Measurements from ENCODE around the gene SLC3A2. TPM values are rescaled to one million over a fixed set of nuclear protein-coding genes. Genes with fewer than 3 reads are reported as not detected.
"Not testable (repeated sequence)": the region's sequence is repeated elsewhere in the genome, so short reads cannot be mapped to it uniquely, and the experiment has no call there.

SLC3A2 gene
- polyA plus RNA-seq, 1 donor, result 43.3 TPM

DNA sequence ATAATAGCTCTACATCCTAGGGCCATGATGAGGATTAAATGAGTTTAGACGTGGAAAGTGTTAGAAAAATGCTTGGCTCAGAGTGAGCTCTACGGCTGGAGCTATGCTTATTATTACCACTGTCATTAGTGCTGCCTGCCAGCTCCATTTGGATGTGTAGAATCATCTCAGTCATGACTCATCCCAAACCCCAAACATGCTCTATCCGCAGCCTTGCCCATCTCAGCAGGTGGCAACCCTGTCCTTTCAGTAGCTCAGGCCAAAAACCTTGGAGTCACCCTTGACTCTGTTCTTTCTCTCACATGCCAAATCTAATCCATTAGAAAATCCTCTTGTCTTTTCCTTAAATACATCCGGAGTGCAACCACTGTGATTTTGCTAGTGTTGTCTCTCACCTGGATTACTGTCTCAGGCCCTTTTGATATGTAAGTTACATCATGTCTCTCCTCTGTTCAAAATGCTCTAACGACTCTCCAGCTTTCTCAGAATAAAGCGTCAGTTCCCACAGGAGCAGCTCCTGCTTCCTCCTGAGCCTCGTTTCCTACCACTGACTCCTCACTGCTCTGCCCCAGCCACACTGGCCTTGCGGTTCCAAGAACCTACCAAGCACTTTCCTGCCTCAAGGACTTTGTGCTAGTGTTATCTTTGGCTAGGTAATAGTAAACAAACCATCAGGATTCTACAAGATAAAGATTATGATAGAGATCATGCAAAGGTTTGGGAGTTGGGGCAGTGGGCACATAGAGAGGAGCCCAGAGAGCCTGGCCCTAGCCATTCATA, 51.0 kb downstream of the SLC3A2 start:
- no peak for DNase-seq

DNA sequence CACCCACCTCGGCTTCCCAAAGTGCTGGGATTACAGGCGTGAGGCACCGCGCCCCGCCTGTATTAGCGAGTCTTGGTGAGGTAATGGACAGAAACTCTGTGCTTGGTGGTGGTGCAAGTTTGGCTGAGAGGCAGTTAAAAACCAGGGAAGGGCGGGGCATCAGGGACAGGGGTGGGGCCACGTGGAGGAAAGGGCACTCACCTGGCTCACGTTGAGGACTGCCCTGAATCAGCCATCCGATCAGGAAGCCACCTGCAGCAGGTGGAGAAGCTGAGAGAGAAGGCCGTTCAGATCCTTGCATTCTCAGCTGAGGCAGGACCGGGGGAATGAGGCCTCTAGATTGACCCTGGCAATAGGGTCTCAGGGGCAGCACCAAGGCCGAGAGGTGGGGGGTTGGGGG, 52.6 kb downstream of the SLC3A2 start:
- DNase-seq, result no peak

DNA sequence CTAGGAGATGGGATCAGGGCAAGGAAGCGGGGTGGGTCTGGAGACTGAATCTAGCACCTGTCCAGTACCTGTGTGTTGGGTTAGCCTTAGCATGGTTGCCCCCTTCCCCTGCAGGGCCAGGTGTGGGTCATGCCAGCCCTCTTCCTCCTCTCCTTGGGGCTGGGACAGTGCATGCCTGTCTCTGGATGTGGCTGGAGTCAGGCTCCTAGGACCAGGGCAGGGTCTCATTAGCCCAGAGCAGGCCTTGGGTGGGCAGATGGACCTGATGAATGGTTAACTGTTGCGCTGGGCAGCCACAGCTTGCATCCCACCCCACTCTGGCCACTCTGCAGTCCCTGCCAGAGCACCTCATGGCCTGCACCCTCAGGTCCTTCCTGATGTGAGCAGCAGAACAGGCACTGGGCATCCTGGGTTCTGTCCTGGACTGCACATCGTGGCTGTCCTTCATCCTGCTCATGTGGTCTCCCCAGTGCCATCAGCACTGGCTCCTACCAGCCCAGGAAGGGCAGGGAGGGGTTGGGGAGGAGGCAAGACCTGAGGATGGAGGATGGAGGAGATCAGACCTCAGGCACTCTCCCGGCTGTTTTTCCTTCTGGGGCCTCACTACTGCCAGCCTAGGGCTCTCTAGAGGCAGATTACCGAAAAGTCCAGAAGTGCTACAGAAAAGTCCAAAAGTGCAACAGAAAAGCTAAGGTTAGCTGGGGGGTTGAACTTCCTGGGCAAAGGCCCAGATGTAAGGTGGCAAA, 53.2 kb downstream of the SLC3A2 start:
- DNase-seq, result no peak

DNA sequence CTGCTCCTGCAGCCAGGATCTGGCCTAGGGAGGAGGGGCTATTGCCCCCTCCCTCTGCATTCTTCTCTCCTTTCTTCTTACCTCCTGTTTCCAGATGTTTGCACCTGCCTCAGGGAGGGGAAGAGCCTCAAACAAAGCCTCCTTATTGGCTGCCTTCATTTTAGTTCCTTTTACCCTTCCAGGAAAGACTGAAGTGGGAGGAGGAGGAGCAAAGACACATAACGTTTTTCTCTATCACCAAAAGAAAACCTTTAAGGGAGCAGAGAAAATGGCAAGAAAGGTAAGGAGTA, 53.7 kb downstream of the SLC3A2 start:
- DNase-seq, result no peak

DNA sequence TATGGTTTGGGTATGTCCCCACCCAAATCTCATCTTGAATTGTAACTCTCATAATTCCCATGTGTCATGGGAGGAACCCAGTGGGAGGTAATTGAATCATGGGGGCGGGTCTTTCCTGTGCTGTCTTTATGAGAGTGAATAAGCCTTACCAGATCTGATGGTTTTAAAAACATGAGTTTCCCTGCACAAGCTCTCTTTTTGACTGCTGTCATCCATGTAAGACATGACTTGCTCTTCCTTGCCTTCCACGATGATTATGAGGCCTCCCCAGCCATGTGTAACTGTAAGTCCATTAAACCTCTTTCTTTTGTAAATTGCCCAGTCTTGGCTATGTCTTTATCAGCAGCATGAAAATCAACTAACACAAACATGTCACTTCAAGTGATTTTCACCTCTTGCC, 56.8 kb downstream of the SLC3A2 start:
- not testable (repeated sequence) for DNase-seq

Other genes starting within 250 kb of the SLC3A2 start
- 161 TPM for gene GANAB, start 234.3 kb upstream of the SLC3A2 start, polyA plus RNA-seq (ENCODE audit: insufficient read length)
- 13.3 TPM for gene INTS5, start 227.6 kb upstream of the SLC3A2 start, polyA plus RNA-seq (ENCODE audit: insufficient read length)
- 31.3 TPM for gene C11orf98, start 215.7 kb upstream of the SLC3A2 start, polyA plus RNA-seq (ENCODE audit: insufficient read length)
- 3.3 TPM for gene CSKMT, start 215.6 kb upstream of the SLC3A2 start, polyA plus RNA-seq (ENCODE audit: insufficient read length)
- 5.8 TPM for gene UQCC3, start 209.2 kb upstream of the SLC3A2 start, polyA plus RNA-seq (ENCODE audit: insufficient read length)
- 7.1 TPM for gene LBHD1, start 208.6 kb upstream of the SLC3A2 start, polyA plus RNA-seq (ENCODE audit: insufficient read length)
- gene UBXN1, start 201.8 kb upstream of the SLC3A2 start, polyA plus RNA-seq (ENCODE audit: insufficient read length), result 143 TPM
- 14.2 TPM for gene LRRN4CL, start 191.4 kb upstream of the SLC3A2 start, polyA plus RNA-seq (ENCODE audit: insufficient read length)
- 20.8 TPM for gene BSCL2, start 173.5 kb upstream of the SLC3A2 start, polyA plus RNA-seq (ENCODE audit: insufficient read length)
- 0.61 TPM for gene GNG3, start 173.2 kb upstream of the SLC3A2 start, polyA plus RNA-seq (ENCODE audit: insufficient read length)
- gene HNRNPUL2, start 153.4 kb upstream of the SLC3A2 start, polyA plus RNA-seq (ENCODE audit: insufficient read length), result 43.6 TPM
- gene TTC9C, start 152.4 kb upstream of the SLC3A2 start, polyA plus RNA-seq (ENCODE audit: insufficient read length), result 28.3 TPM
- gene ZBTB3, start 126.7 kb upstream of the SLC3A2 start, polyA plus RNA-seq (ENCODE audit: insufficient read length), result 4.0 TPM
- 83.5 TPM for gene POLR2G, start 119.3 kb upstream of the SLC3A2 start, polyA plus RNA-seq (ENCODE audit: insufficient read length)
- gene TAF6L, start 109.5 kb upstream of the SLC3A2 start, polyA plus RNA-seq (ENCODE audit: insufficient read length), result 20.3 TPM
- 29.2 TPM for gene TMEM179B, start 93.5 kb upstream of the SLC3A2 start, polyA plus RNA-seq (ENCODE audit: insufficient read length)
- 16.7 TPM for gene TMEM223, start 88.9 kb upstream of the SLC3A2 start, polyA plus RNA-seq (ENCODE audit: insufficient read length)
- 75.4 TPM for gene NXF1, start 75.5 kb upstream of the SLC3A2 start, polyA plus RNA-seq (ENCODE audit: insufficient read length)
- 31.7 TPM for gene STX5, start 48.8 kb upstream of the SLC3A2 start, polyA plus RNA-seq (ENCODE audit: insufficient read length)
- not detected for gene TEX54, start 48.1 kb upstream of the SLC3A2 start, polyA plus RNA-seq (ENCODE audit: insufficient read length)
- 37.2 TPM for gene WDR74, start 41.3 kb upstream of the SLC3A2 start, polyA plus RNA-seq (ENCODE audit: insufficient read length)
- gene CHRM1, start 40.5 kb downstream of the SLC3A2 start, polyA plus RNA-seq (ENCODE audit: insufficient read length), result not detected
- not detected for gene SLC22A6, start 104.1 kb downstream of the SLC3A2 start, polyA plus RNA-seq (ENCODE audit: insufficient read length)
- gene SLC22A8, start 134.9 kb downstream of the SLC3A2 start, polyA plus RNA-seq (ENCODE audit: insufficient read length), result not detected

All from hindlimb muscle (tissue), 1 donor.